ENCODE results near the gene ACTL8. TPM values are rescaled to one million over a fixed set of nuclear protein-coding genes. Genes with fewer than 3 reads are reported as not detected.
"Not testable (repeated sequence)": the region's sequence is repeated elsewhere in the genome, so short reads cannot be mapped to it uniquely, and the experiment has no call there.

The ACTL8 gene
- total RNA-seq, 4 donors from 2014 or later = not detected

- TF ChIP-seq, protein P1, sequence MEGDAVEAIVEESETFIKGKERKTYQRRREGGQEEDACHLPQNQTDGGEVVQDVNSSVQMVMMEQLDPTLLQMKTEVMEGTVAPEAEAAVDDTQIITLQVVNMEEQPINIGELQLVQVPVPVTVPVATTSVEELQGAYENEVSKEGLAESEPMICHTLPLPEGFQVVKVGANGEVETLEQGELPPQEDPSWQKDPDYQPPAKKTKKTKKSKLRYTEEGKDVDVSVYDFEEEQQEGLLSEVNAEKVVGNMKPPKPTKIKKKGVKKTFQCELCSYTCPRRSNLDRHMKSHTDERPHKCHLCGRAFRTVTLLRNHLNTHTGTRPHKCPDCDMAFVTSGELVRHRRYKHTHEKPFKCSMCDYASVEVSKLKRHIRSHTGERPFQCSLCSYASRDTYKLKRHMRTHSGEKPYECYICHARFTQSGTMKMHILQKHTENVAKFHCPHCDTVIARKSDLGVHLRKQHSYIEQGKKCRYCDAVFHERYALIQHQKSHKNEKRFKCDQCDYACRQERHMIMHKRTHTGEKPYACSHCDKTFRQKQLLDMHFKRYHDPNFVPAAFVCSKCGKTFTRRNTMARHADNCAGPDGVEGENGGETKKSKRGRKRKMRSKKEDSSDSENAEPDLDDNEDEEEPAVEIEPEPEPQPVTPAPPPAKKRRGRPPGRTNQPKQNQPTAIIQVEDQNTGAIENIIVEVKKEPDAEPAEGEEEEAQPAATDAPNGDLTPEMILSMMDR (IDR thresholded peaks at IDR 0.05) = no peak
- ATAC-seq (ENCODE audit: low FRiP score) (no peak), DNase-seq (ENCODE audit: low spot score) (no peak)
Measured at GRCh38 chr1:17743008-17743647, 12.0 kb upstream of the ACTL8 start.

GRCh38 chr1:17743925-17744324 lies 11.2 kb upstream of the ACTL8 start:
- ATAC-seq (ENCODE audit: low FRiP score) (no peak), DNase-seq (ENCODE audit: low spot score) (no peak)
- TF ChIP-seq, protein P1 (IDR thresholded peaks at IDR 0.05) = no peak

DNA sequence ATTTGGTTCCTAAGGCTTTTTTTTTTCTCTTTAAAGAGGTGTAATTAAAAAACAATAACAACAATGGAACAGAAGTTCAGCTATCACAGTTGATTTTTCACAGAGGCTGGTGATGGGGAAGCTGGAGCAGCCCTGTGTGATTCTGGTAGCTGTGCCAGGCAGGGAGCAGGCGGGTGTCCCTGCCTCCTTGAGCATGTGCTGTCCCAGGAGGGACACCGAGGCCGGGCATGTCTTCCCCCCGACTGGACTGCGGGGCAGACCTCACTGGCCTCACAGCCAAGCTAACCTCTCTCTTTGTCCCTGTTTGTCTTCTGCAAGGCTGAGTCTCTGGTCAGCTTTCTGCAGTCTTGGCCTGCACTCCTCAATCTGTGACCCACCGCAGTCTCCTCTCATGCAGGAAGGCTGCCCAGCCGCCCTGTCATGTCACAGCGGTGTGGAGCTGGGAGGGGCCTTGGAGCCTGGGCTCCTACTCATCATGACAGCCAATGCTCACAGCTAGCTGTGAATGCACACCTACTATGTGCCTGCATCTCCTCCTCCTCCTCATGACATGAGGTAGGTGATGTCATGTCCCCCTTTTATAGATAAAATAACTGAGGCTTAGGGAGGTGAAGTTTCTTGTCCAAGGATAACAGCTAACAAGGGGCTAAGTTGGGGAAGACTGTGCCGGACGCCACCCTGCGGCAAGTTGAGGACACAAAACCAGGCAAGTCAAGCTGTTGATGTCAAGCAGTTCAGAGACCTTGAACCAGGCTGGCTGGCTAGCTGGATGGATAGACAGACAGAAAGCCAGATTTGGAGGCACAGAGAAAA lies 10.3 kb upstream of the ACTL8 start:
- TF ChIP-seq, protein P1 (IDR thresholded peaks at IDR 0.05) = no peak
- no peak for DNase-seq (ENCODE audit: low spot score)
- ATAC-seq (ENCODE audit: low FRiP score) = no peak

DNA sequence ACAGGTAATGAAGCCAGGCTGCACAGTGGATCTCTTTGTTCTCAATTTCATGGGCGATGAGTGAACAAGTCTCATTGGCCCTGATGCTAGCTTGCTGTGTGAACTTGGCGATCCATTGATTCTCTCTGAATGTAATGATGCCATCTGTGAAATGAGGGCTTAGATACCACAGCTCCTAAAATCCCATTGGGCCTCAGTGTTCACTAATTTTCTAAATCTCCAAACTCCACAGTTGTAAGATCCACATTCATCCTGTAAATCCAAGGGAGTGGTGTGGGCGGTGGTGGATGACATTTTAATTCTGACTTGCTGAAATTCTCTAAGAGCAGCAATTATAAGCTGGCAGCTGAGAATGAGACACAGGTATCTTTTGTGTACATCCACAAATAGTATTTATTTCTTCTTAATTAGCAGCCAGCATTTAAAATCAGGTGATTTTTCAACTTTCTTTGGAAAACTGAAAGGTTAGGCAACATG lies 9.6 kb upstream of the ACTL8 start:
- no peak for DNase-seq (ENCODE audit: low spot score)
- no peak for ATAC-seq (ENCODE audit: low FRiP score)

GRCh38 chr1:17746281-17746680 lies 8.9 kb upstream of the ACTL8 start:
- DNase-seq (ENCODE audit: low spot score); ATAC-seq (ENCODE audit: low FRiP score): not testable (repeated sequence)

More for the DNA sequence above, 9.6 kb upstream of the ACTL8 start:
- TF ChIP-seq, protein P1 (IDR thresholded peaks at IDR 0.05) = no peak

GRCh38 chr1:17746920-17747319 lies 8.2 kb upstream of the ACTL8 start:
- TF ChIP-seq, protein P1 (IDR thresholded peaks at IDR 0.05) = no peak
- no peak for ATAC-seq (ENCODE audit: low FRiP score)
- DNase-seq (ENCODE audit: low spot score) = no peak

DNA sequence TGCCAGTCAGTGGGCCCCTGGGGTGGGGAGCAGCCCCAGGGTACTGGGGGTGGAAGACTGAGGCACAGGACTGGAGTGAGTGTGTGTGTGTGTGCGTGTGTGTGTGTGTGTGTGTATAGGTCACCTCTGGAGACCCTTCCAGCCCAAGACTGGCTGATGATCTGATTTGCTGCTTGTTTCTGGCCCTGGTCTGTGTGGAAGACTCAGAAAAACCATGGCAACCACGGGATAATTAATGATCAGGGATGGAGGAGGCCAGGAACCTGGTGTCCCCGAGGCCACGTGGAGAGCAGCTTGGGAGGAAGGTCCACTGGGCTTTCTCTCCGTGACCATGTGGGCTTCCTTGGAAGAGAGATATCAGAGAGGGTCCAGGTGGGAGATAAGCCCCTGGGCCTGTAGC lies 4.8 kb upstream of the ACTL8 start:
- TF ChIP-seq, protein P1 (IDR thresholded peaks at IDR 0.05) = no peak
- DNase-seq (ENCODE audit: low spot score) = no peak
- no peak for ATAC-seq (ENCODE audit: low FRiP score)
